PC-3 (cell line): ENCODE measurements around the gene ZYX.

Experiments
- EZH2 ChIP-seq: fragments of 300-600 bp; sonication (generic); IDR thresholded peaks from one replicate; pipeline ENCODE4 v1.6.1; 2017; ENCODE audit warnings: antibody characterized with exemption, mild to moderate bottlenecking, low read length; ENCODE audit not compliant: unreplicated experiment
- TF ChIP-seq, protein P1 (sequence below): fragments of 300-600 bp; sonication (generic); conservative IDR thresholded peaks from 2 replicates; pipeline ENCODE4 v1.5.1; 2017; ENCODE audit warnings: antibody characterized with exemption, low read depth, mild to moderate bottlenecking, low read length

DNA sequence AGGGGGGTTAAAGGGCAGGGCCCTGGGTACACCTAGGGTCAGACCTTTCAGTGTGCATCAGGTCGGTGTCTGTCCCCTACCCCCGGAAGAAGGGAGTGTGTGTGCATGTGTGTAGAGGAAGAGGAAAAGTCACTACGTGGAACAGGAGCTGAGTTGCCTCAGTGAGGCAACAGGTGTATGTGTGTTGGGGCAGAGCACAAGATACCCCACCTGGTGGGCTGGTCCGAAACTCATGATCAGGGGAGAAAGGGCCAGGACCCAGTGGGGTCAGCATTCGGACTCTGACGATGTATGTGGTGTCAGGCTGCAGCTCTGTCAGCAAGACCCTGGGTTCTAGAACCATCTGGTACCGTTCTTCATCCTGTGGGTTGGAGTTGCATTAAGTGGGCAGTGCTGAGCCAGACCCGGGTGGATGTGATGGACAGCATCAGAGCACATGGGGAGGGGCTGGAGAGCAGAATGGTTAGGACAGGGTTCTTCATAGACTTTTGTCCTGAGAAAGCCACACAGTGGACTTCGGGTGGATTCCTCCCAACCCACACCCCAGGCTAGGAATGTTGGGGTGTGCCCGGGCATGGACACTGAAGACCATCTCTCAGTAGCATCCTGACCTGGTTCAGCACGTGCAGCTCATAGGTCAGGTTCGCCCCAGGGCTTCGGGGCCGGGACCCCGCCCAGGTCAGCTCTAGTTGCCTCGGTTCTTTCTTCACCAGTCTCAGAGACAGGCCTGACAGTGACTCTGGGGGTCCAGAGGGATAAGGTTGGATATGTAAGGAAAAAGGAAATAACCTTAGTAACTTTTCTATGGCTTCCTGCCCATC lies 16.8 kb downstream of the ZYX start:
- TF ChIP-seq, protein P1, sequence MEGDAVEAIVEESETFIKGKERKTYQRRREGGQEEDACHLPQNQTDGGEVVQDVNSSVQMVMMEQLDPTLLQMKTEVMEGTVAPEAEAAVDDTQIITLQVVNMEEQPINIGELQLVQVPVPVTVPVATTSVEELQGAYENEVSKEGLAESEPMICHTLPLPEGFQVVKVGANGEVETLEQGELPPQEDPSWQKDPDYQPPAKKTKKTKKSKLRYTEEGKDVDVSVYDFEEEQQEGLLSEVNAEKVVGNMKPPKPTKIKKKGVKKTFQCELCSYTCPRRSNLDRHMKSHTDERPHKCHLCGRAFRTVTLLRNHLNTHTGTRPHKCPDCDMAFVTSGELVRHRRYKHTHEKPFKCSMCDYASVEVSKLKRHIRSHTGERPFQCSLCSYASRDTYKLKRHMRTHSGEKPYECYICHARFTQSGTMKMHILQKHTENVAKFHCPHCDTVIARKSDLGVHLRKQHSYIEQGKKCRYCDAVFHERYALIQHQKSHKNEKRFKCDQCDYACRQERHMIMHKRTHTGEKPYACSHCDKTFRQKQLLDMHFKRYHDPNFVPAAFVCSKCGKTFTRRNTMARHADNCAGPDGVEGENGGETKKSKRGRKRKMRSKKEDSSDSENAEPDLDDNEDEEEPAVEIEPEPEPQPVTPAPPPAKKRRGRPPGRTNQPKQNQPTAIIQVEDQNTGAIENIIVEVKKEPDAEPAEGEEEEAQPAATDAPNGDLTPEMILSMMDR: no peak
- TF ChIP-seq EZH2: no peak
